Small intestine (tissue), 7 donors: ENCODE measurements around the gene RAD51B. TPM values are rescaled to one million over a fixed set of nuclear protein-coding genes. Genes with fewer than 3 reads are reported as not detected.
"Not testable (repeated sequence)": the region's sequence is repeated elsewhere in the genome, so short reads cannot be mapped to it uniquely, and the experiment has no call there.

Source experiments
- DNase-seq, 2 donors: peaks; one replicate each; pipeline versions ENCODE4 v3.0.0 to v3.0.0-alpha.2; 2013
- FAIRE-seq: peaks from 2 replicates; lab custom pipeline; 2012; peaks lifted over from hg19 to GRCh38; lab: Jason Lieb, UNC
- H3K27ac ChIP-seq, 3 donors: one replicate each; pipeline ENCODE4 v1.5.1; 2013; ENCODE audit warnings: low read length in 2 of 3, mild to moderate bottlenecking in 2 of 3, control low read depth in 1 of 3, inconsistent platforms in 1 of 3, low read depth in 1 of 3, moderate library complexity in 1 of 3
- H3K27me3 ChIP-seq, 3 donors: one replicate each; pipeline ENCODE4 v1.6.1; 2013; ENCODE audit warnings: low read length in 3 of 3, inconsistent platforms in 1 of 3; ENCODE audit not compliant: control insufficient read depth in 3 of 3, insufficient read depth in 3 of 3
- H3K36me3 ChIP-seq, 3 donors: one replicate each; pipeline ENCODE4 v1.6.1; 2013; ENCODE audit warnings: low read length in 3 of 3, inconsistent platforms in 1 of 3, low read depth in 1 of 3, mild to moderate bottlenecking in 1 of 3, moderate library complexity in 1 of 3; ENCODE audit not compliant: control insufficient read depth in 3 of 3, insufficient read depth in 2 of 3
- H3K4me1 ChIP-seq, 3 donors: one replicate each; pipeline ENCODE4 v1.6.1; 2013; ENCODE audit warnings: low read length in 2 of 3, inconsistent platforms in 1 of 3, low read depth in 1 of 3, mild to moderate bottlenecking in 1 of 3, moderate library complexity in 1 of 3; ENCODE audit not compliant: control insufficient read depth in 3 of 3, insufficient read depth in 2 of 3
- H3K4me3 ChIP-seq, 3 donors: one replicate each; pipeline ENCODE4 v1.5.1; 2013; ENCODE audit warnings: low read length in 3 of 3, control low read depth in 1 of 3, inconsistent platforms in 1 of 3, low read depth in 1 of 3, mild to moderate bottlenecking in 1 of 3, moderate library complexity in 1 of 3
- H3K9me3 ChIP-seq, 2 donors: one replicate each; pipeline ENCODE4 v1.6.1; 2013; ENCODE audit warnings: low read depth in 1 of 2, low read length in 1 of 2; ENCODE audit not compliant: control insufficient read depth in 2 of 2, insufficient read depth in 1 of 2
- WGBS, 3 donors: extraction: QIAGEN DNeasy Blood & Tissue Kit; methylation state at CpG; one replicate each; pipeline ENCODE4 v1.1.7; 2013; 5-methylcytosine and 5-hydroxymethylcytosine counted together
- polyA plus RNA-seq, 4 donors: library from polyadenylated mRNA; stranded (reverse) in 3 of 4; unstranded in 1 of 4; fragments of 200-250 nt in 3 of 4; fragments of 120-200 nt in 1 of 4; gene quantifications; one replicate each; pipeline versions ENCODE4 v1.2.1 to v1.2.3, GENCODE V29; 2013
- donor health status: healthy with polysubstance abuse.
- donor health status: control.
- donor health status: control.
- donor health status: Bipolar disorder and iron deficiency.
- donor health status: healthy.

RAD51B gene
- polyA plus RNA-seq, 4 donors, result 1.1 to 9.0 (median 4.1) TPM

- WGBS, 3 donors, result 78 to 84% (median 83%) methylated on average over 14 of the region's 14 CpGs
- H3K4me1 ChIP-seq, result peaks cover 0 to 28% (median 0%) of the 10 kb centered on the region in 3 donors
- no peaks in the 10 kb centered on the region for H3K27me3 ChIP-seq
- H3K9me3 ChIP-seq, result no peaks in the 10 kb centered on the region
- peaks cover 0 to 3% (median 0%) of the 10 kb centered on the region in 3 donors for H3K36me3 ChIP-seq
- DNase-seq (no peak), FAIRE-seq (no peak)
- H3K27ac ChIP-seq, result peak overlapping the region in 1 of 3 donors; percentile 32
- no peak overlapping the region for H3K4me3 ChIP-seq
Measured at GRCh38 chr14:68692916-68693771, 873.6 kb downstream of the RAD51B start.

GRCh38 chr14:68693926-68694325, 874.3 kb downstream of the RAD51B start:
- H3K4me1 ChIP-seq, result peaks cover 0 to 24% (median 0%) of the 10 kb centered on the region in 3 donors
- 86 to 98% (median 93%) methylated on average over 2 of the region's 2 CpGs for WGBS, 3 donors
- H3K27me3 ChIP-seq, result no peaks in the 10 kb centered on the region
- no peak overlapping the region for H3K4me3 ChIP-seq
- DNase-seq (no peak), FAIRE-seq (no peak)
- H3K36me3 ChIP-seq, result peaks cover 0 to 3% (median 0%) of the 10 kb centered on the region in 3 donors
- peak overlapping the region in 1 of 3 donors; percentile 8 for H3K27ac ChIP-seq
- H3K9me3 ChIP-seq, result no peaks in the 10 kb centered on the region

DNA sequence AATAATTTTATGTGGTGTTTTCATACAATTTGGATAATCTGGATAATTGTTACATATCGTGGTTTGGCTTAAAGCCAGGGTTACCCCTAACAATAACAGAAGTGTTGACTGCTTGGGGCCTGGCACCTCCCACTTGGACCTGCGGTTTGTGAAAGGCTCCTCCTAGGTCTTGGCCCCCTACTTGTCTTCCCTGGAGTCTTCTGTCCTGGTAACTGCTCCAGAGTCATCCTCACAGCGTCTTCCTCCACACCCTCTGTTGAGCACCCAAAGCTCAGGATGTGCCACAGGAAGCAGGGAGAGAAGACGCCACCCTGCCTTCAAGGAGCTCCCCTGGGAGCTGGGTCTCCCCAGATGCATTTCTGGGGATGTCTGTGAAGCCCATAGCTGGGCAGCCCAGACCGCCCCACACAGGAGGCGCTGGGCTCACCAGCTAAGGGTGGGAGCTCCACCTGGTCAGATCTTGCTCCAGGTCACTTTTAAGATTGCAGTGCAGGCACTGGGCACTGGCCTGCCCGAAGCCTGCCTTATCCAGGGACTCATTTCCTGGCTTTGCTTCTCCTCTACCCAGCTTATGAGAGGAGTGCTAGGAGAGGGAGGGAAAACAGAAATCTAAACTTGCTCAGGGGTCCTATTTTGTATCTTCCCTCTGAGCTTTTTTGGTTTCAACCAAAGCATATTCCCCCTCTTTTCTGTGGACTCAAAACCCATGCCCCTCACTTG, 875.1 kb downstream of the RAD51B start:
- 78 to 87% (median 86%) methylated on average over 7 of the region's 7 CpGs for WGBS, 3 donors
- H3K4me3 ChIP-seq, result no peak overlapping the region
- DNase-seq, result no peak
- H3K9me3 ChIP-seq, result no peaks in the 10 kb centered on the region
- H3K27ac ChIP-seq, result peak overlapping the region in 1 of 3 donors; percentile 32
- peaks cover 0 to 3% (median 0%) of the 10 kb centered on the region in 3 donors for H3K36me3 ChIP-seq
- H3K4me1 ChIP-seq, result peaks cover 0 to 19% (median 0%) of the 10 kb centered on the region in 3 donors
- H3K27me3 ChIP-seq, result no peaks in the 10 kb centered on the region
- no peak for FAIRE-seq

DNA sequence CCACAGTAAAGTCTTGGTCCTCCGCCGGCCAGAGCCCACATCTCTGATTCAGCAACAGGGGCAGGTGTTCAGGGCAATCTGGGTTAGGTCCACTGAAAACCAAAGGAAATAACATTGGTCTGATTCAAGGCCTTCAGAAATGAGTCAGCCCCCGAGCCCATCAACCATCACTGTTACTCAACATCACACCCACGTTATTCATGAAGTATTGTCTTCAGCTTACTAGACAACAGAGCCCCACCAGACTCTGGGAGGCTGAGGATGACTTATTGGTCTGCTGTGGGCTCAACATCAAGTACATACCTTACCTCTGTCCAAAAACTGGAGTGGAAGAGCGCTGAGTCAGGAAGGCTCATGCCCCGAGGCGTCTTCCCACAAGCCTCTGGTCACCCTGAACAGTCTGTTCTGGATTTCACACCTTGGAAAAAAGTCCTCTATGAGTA, 875.8 kb downstream of the RAD51B start:
- Histone ChIP-seq H3K4me1 (peaks cover 0 to 19% (median 0%) of the 10 kb centered on the region in 3 donors), H3K9me3 (no peaks in the 10 kb centered on the region), H3K27ac (peak overlapping the region in 1 of 3 donors; percentile 51), H3K4me3 (no peak overlapping the region), H3K27me3 (no peaks in the 10 kb centered on the region), H3K36me3 (peaks cover 0 to 3% (median 0%) of the 10 kb centered on the region in 3 donors)
- FAIRE-seq (no peak), DNase-seq (no peak)
- WGBS, 3 donors, result 68 to 90% (median 70%) methylated on average over 7 of the region's 7 CpGs

DNA sequence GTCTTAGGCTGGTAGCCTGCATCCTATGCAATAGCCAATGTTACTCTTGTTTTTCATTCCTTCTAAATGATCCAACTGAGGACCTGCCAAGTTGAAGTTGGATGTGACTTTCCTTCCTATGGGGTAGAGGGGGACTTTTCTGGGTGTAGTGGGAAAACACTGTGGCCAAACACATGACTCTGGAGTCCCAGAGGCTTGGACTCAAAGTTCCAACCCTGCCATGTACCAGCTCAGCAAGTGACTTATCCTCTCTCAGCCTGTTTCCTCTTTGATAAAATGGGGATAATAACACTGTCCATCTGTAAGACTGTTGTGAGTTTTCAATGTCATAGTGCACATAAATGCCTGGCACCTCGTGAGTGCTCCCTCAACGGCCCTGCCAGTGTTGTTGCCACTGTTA, 876.3 kb downstream of the RAD51B start:
- 83 to 96% (median 90%) methylated on average over 2 of the region's 2 CpGs for WGBS, 3 donors
- H3K36me3 ChIP-seq, result peaks cover 0 to 3% (median 0%) of the 10 kb centered on the region in 3 donors
- no peak overlapping the region for H3K4me3 ChIP-seq
- FAIRE-seq (no peak), DNase-seq (no peak)
- H3K27ac ChIP-seq, result peak overlapping the region in 1 of 3 donors; percentile 51
- no peaks in the 10 kb centered on the region for H3K27me3 ChIP-seq
- peaks cover 0 to 3% of the 10 kb centered on the region in 2 donors for H3K9me3 ChIP-seq
- H3K4me1 ChIP-seq, result peaks cover 0 to 19% (median 0%) of the 10 kb centered on the region in 3 donors

DNA sequence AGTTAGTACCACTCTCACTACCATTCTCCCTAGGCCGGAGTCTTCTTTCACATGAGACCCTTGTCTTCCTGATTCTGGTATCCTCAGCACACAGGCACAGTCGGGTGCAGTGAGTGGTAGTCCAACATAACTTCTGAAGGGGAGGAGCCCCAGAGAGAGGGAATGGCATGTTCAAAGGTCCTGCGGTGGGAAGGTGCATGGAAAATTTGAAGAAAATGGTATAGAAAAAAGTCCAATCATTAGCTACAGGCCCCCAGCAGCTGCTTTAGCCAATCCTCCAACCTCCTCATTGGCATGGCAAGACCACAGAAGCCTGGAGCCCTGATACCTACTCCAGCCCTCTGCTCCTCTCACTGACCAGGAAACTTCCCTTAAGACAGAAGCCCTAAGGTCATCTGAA, 876.7 kb downstream of the RAD51B start:
- H3K27ac ChIP-seq, result no peak overlapping the region
- no peaks in the 10 kb centered on the region for H3K27me3 ChIP-seq
- peaks cover 0 to 3% (median 0%) of the 10 kb centered on the region in 3 donors for H3K36me3 ChIP-seq
- peaks cover 0 to 18% (median 0%) of the 10 kb centered on the region in 3 donors for H3K4me1 ChIP-seq
- no peak for DNase-seq
- H3K9me3 ChIP-seq, result peaks cover 0 to 6% of the 10 kb centered on the region in 2 donors
- H3K4me3 ChIP-seq, result no peak overlapping the region
- FAIRE-seq, result no peak
- WGBS, 3 donors, result 93 to 97% (median 97%) methylated on average over 3 of the region's 3 CpGs

DNA sequence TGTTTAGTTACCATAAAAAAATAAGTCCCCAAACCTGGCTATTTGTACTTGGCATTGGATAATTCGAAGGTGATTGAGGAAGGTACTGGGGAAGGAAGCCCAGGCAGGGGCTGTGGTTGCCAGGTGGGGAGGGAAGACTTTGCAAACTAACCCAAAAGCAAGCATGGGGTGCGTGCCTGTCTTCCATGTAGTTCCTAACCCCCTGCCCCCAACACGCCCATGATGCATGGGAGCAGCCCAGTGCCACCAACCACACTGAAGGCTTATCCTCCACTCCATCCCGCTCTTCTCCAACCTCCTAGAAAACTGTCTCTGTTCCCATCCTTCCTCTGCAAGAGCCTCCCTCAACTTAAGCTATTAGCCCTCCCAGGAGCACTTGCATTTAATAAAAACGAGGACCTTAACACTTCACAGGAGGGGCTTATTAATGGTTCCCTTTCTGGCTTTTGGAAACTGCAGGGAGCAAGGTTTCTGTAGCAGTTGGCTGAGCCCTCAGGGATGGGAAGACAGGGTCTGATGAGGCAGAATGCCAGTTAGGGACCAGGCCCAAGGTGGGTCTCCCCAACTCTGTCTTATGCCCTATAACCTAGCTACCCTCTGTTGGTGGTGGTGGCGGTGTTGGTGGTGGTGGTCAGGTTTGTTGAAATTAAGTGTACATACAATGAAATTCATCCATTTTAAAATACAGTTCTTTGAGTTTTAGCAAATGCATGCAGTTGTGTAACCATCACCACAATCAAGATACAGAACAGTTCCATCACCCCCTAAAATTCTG, 877.3 kb downstream of the RAD51B start:
- FAIRE-seq, result no peak
- H3K27ac ChIP-seq, result no peak overlapping the region
- H3K36me3 ChIP-seq, result no peaks in the 10 kb centered on the region
- WGBS, 3 donors, result 96 to 97% (median 96%) methylated on average over 6 of the region's 6 CpGs
- no peak for DNase-seq
- peaks cover 0 to 11% (median 0%) of the 10 kb centered on the region in 3 donors for H3K4me1 ChIP-seq
- peaks cover 0 to 6% of the 10 kb centered on the region in 2 donors for H3K9me3 ChIP-seq
- H3K4me3 ChIP-seq, result no peak overlapping the region
- no peaks in the 10 kb centered on the region for H3K27me3 ChIP-seq

DNA sequence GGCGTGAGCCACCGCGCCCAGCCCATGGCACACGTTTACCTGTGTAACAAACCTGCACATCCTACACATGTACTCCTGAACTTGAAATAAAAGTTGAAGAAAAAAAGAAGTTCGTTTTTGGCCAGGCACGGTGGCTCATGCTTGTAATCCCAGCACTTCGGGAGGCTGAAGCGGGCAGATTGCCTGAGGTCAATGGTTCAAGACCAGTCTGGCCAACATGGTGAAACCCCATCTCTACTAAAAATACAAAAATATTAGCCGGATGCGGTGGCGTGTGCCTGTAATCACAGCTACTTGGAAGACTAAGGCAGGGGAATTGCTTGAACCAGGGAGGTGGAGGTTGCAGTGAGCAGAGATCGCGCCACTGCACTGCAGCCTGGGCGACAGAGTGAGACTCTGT, 879.2 kb downstream of the RAD51B start:
- H3K4me3 ChIP-seq, FAIRE-seq, H3K27ac ChIP-seq, H3K9me3 ChIP-seq, H3K4me1 ChIP-seq, DNase-seq, H3K27me3 ChIP-seq, H3K36me3 ChIP-seq: not testable (repeated sequence)
- WGBS, 3 donors, result 95 to 96% (median 95%) methylated on average over 14 of the region's 14 CpGs
